Tibial nerve (tissue), 4 donors: ENCODE measurements around the gene PPIL3. TPM values are rescaled to one million over a fixed set of nuclear protein-coding genes. Genes with fewer than 3 reads are reported as not detected.

ENCODE experiments used
- DNase-seq, 2 donors: peaks; one replicate each; pipeline ENCODE4 v3.0.0-alpha.2; 2019; ENCODE audit warnings: low spot score in 2 of 2
- H3K27ac ChIP-seq, 4 donors: fragments of 200-600 bp; sonication (generic) in 3 of 4; one replicate each; pipeline ENCODE4 v1.5.1; 2017 to 2019; ENCODE audit warnings: mild to moderate bottlenecking in 1 of 4
- H3K27me3 ChIP-seq, 2 donors: fragments of 200-600 bp; sonication (generic) in 1 of 2; one replicate each; pipeline versions ENCODE4 v1.5.1 to v1.6.0; 2017 to 2019
- H3K36me3 ChIP-seq, 3 donors: fragments of 200-600 bp; sonication (generic); one replicate each; pipeline ENCODE4 v1.5.1; 2018 to 2019
- H3K4me1 ChIP-seq, 4 donors: fragments of 200-600 bp; sonication (generic) in 3 of 4; one replicate each; pipeline ENCODE4 v1.5.1; 2017 to 2019
- H3K4me3 ChIP-seq, 4 donors: fragments of 200-600 bp; sonication (generic) in 3 of 4; one replicate each; pipeline ENCODE4 v1.5.1; 2017 to 2019; ENCODE audit warnings: mild to moderate bottlenecking in 1 of 4, moderate library complexity in 1 of 4
- H3K9me3 ChIP-seq, 4 donors: fragments of 200-600 bp; sonication (generic) in 3 of 4; one replicate each; pipeline ENCODE4 v1.5.1; 2017 to 2019
- EP300 ChIP-seq, 2 donors: sonication (generic); formaldehyde crosslinking; IDR thresholded peaks; one replicate each; pipeline ENCODE4 v1.6.1; 2017; ENCODE audit warnings: antibody characterized with exemption in 2 of 2, mild to moderate bottlenecking in 1 of 2
- POLR2A ChIP-seq, 2 donors: fragments of 450-650 bp; IDR thresholded peaks; one replicate each; pipeline ENCODE4 v1.6.1; 2017; ENCODE audit warnings: antibody characterized with exemption in 2 of 2, mild to moderate bottlenecking in 2 of 2, moderate library complexity in 2 of 2
- WGBS, 2 donors: methylation state at CpG; one replicate each; pipeline ENCODE4 v1.1.5; 2018; 5-methylcytosine and 5-hydroxymethylcytosine counted together
- total RNA-seq, 4 donors: library from RNA; depleted of rRNA; stranded (reverse); fragments of >200 nt; gene quantifications; one replicate each; pipeline ENCODE4 v1.1.0, GENCODE V29; 2016
- TF ChIP-seq, protein P1 (sequence below), 5 experiments: fragments of 200-600 bp in 3 of 5; fragments of 450-650 bp in 2 of 5; sonication (generic) in 3 of 5; IDR thresholded peaks; one replicate each; pipeline ENCODE4 v1.5.1; 2016 to 2019; ENCODE audit warnings: antibody characterized with exemption in 5 of 5, mild to moderate bottlenecking in 3 of 5, moderate library complexity in 2 of 5

The PPIL3 gene
- total RNA-seq, 4 donors from 2014 or later, result 24.6 to 119 (median 30.3) TPM

DNA sequence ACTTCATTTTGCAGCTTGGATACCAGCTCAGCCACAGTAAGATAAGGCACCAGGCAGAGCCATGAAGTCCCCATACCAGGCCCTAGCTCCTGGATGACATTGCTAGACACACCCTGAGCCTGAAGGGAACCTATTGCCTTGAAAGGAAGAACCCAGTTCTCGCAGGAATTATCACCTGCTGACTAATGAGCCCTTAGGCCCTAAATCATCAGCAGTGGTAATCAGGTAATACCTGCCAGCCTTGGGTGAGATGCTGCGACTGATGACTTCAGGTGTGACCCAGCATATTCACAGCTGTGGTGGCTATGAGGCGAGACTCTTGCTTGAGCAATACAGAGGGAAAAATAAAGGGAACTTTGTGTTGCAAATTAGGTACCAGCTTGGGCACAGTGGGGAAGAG is 49.4 kb downstream of the PPIL3 start:
- Histone ChIP-seq H3K9me3 (peaks cover 0 to 12% (median 4%) of the 10 kb centered on the region in 4 donors), H3K27me3 (no peaks in the 10 kb centered on the region), H3K27ac (no peak overlapping the region), H3K36me3 (no peaks in the 10 kb centered on the region), H3K4me1 (no peaks in the 10 kb centered on the region), H3K4me3 (no peak overlapping the region)
- TF ChIP-seq EP300 (IDR thresholded peaks at IDR 0.05) (no peak), POLR2A (IDR thresholded peaks at IDR 0.05) (no peak)
- TF ChIP-seq, protein P1, sequence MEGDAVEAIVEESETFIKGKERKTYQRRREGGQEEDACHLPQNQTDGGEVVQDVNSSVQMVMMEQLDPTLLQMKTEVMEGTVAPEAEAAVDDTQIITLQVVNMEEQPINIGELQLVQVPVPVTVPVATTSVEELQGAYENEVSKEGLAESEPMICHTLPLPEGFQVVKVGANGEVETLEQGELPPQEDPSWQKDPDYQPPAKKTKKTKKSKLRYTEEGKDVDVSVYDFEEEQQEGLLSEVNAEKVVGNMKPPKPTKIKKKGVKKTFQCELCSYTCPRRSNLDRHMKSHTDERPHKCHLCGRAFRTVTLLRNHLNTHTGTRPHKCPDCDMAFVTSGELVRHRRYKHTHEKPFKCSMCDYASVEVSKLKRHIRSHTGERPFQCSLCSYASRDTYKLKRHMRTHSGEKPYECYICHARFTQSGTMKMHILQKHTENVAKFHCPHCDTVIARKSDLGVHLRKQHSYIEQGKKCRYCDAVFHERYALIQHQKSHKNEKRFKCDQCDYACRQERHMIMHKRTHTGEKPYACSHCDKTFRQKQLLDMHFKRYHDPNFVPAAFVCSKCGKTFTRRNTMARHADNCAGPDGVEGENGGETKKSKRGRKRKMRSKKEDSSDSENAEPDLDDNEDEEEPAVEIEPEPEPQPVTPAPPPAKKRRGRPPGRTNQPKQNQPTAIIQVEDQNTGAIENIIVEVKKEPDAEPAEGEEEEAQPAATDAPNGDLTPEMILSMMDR (IDR thresholded peaks at IDR 0.05), result no peak
- DNase-seq, result no peak
- 88 to 90% methylated on average over 3 of the region's 3 CpGs for WGBS, 2 donors

- H3K9me3 ChIP-seq, result peaks cover 0 to 12% (median 4%) of the 10 kb centered on the region in 4 donors
- no peak for TF ChIP-seq EP300 (IDR thresholded peaks at IDR 0.05)
- TF ChIP-seq, protein P1 (IDR thresholded peaks at IDR 0.05), result no peak
- no peak for TF ChIP-seq POLR2A (IDR thresholded peaks at IDR 0.05)
- H3K36me3 ChIP-seq, result no peaks in the 10 kb centered on the region
- no peaks in the 10 kb centered on the region for H3K27me3 ChIP-seq
- H3K4me3 ChIP-seq, result no peak overlapping the region
- H3K4me1 ChIP-seq, result no peaks in the 10 kb centered on the region
- no peak overlapping the region for H3K27ac ChIP-seq
- WGBS, 2 donors, result 87 to 88% methylated on average over 4 of the region's 4 CpGs
- DNase-seq, result no peak
Measured at GRCh38 chr2:200834701-200835100, 54.2 kb downstream of the PPIL3 start.

DNA sequence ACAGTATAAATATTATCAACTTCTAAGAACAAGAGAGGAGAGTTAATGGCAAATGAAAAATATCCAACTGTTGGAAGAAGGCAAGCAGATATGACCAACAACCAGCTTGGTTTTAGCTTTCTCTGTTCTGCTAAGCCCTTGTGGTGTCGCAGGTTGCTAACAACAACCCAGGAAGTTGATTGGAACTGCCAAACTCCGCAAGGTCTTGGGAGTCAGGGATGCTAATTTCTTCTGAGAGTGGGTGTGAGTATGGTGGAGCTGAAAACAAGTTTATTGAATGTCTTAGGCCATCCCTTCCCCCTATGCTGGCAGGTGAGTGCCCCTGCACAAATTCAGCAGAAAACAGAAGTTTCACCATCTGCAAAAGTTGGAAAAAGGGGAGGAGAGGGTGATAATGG is 59.6 kb downstream of the PPIL3 start:
- Histone ChIP-seq H3K36me3 (peaks cover 0 to 14% (median 0%) of the 10 kb centered on the region in 3 donors), H3K4me3 (no peak overlapping the region), H3K27ac (no peak overlapping the region), H3K9me3 (no peaks in the 10 kb centered on the region), H3K4me1 (peaks cover 0 to 14% (median 0%) of the 10 kb centered on the region in 4 donors), H3K27me3 (no peaks in the 10 kb centered on the region)
- 93 to 94% methylated on average over 2 of the region's 2 CpGs for WGBS, 2 donors
- TF ChIP-seq EP300 (IDR thresholded peaks at IDR 0.05) (no peak), POLR2A (IDR thresholded peaks at IDR 0.05) (no peak)
- TF ChIP-seq, protein P1 (IDR thresholded peaks at IDR 0.05), result no peak
- DNase-seq, result no peak

- no peak for DNase-seq
- no peaks in the 10 kb centered on the region for H3K27me3 ChIP-seq
- H3K9me3 ChIP-seq, result no peaks in the 10 kb centered on the region
- peaks cover 0 to 20% (median 0%) of the 10 kb centered on the region in 3 donors for H3K36me3 ChIP-seq
- WGBS, 2 donors, result 90 to 93% methylated on average over 9 of the region's 9 CpGs
- H3K27ac ChIP-seq, result no peak overlapping the region
- H3K4me3 ChIP-seq, result no peak overlapping the region
- H3K4me1 ChIP-seq, result peaks cover 0 to 14% (median 0%) of the 10 kb centered on the region in 4 donors
- TF ChIP-seq POLR2A (IDR thresholded peaks at IDR 0.05) (no peak), EP300 (IDR thresholded peaks at IDR 0.05) (no peak)
- TF ChIP-seq, protein P1 (IDR thresholded peaks at IDR 0.05), result no peak
Measured at GRCh38 chr2:200828572-200829257, 60.2 kb downstream of the PPIL3 start.

- Histone ChIP-seq H3K4me3 (no peak overlapping the region), H3K36me3 (peaks cover 0 to 21% (median 0%) of the 10 kb centered on the region in 3 donors), H3K4me1 (peaks cover 0 to 14% (median 0%) of the 10 kb centered on the region in 4 donors), H3K27me3 (no peaks in the 10 kb centered on the region), H3K27ac (no peak overlapping the region), H3K9me3 (no peaks in the 10 kb centered on the region)
- TF ChIP-seq EP300 (IDR thresholded peaks at IDR 0.05), result no peak
- TF ChIP-seq, protein P1 (IDR thresholded peaks at IDR 0.05), result no peak
- no peak for TF ChIP-seq POLR2A (IDR thresholded peaks at IDR 0.05)
- WGBS, 2 donors, result 77 to 79% methylated on average over 2 of the region's 2 CpGs
- no peak for DNase-seq
Measured at GRCh38 chr2:200828104-200828503, 60.8 kb downstream of the PPIL3 start.
